PC-3 (cell line): ENCODE results near the gene TUBGCP3. TPM values are rescaled to one million over a fixed set of nuclear protein-coding genes. Genes with fewer than 3 reads are reported as not detected.

ENCODE experiments used
- ATAC-seq: fragments of 200-7000 bp; cut with Tn5 transposase; 2 replicates; pipeline ENCODE4 v1.9.1; 2020; ENCODE audit warnings: mild to moderate bottlenecking, moderate library complexity
- BruUV-seq: library from RNA; stranded (reverse); fragments of 400-500 nt; replicated peaks from 2 replicates; lab custom pipeline; 2021; lab: Mats Ljungman, UMichigan
- CTCF ChIA-PET: fragments of 300-600 bp; sonication (Branson Sonifier 250); formaldehyde crosslinking; loops from one replicate; lab custom pipeline; 2022; ENCODE audit warnings: antibody characterized with exemption; lab: Charles Lee
- POLR2A ChIA-PET: fragments of 300-600 bp; sonication (Branson Sonifier 250); formaldehyde crosslinking; loops from one replicate; lab custom pipeline; 2022; ENCODE audit warnings: antibody characterized with exemption; ENCODE audit not compliant: unreplicated experiment; lab: Charles Lee
- DNase-seq: peaks from one replicate; pipeline ENCODE4 v3.0.0-alpha.2; 2015
- H2AFZ ChIP-seq: fragments of 300-600 bp; sonication (generic); 2 replicates; pipeline ENCODE4 v1.6.0; 2016; ENCODE audit warnings: antibody characterized with exemption, low read length
- H3F3A ChIP-seq: fragments of 300-600 bp; sonication (generic); one replicate; pipeline ENCODE4 v1.6.0; 2017; ENCODE audit warnings: antibody characterized with exemption, low read length, control low read depth, mild to moderate bottlenecking; ENCODE audit not compliant: unreplicated experiment
- H3K27ac ChIP-seq: fragments of 300-600 bp; sonication (generic); 2 replicates; pipeline ENCODE4 v1.5.1; 2016; ENCODE audit warnings: mild to moderate bottlenecking, low read length
- H3K27me3 ChIP-seq: fragments of 300-600 bp; sonication (generic); 2 replicates; pipeline ENCODE4 v1.6.1; 2016; ENCODE audit warnings: low read length, mixed read lengths
- H3K36me3 ChIP-seq: fragments of 300-600 bp; sonication (generic); 2 replicates; pipeline ENCODE4 v1.6.1; 2016; ENCODE audit warnings: low read depth, mixed run types, low read length, mixed read lengths
- H3K4me1 ChIP-seq: fragments of 300-600 bp; sonication (generic); 2 replicates; pipeline ENCODE4 v1.5.1; 2016; ENCODE audit warnings: low read length; ENCODE audit not compliant: insufficient read depth
- H3K4me2 ChIP-seq: fragments of 300-600 bp; sonication (generic); 2 replicates; pipeline ENCODE4 v1.6.0; 2016; ENCODE audit warnings: low read length
- H3K4me3 ChIP-seq: fragments of 300-600 bp; sonication (generic); 2 replicates; pipeline ENCODE4 v1.5.1; 2016; ENCODE audit warnings: mild to moderate bottlenecking, low read length, mixed read lengths
- H3K79me2 ChIP-seq: fragments of 300-600 bp; sonication (generic); 2 replicates; pipeline ENCODE4 v1.6.1; 2017; ENCODE audit warnings: low read length, mixed read lengths
- H3K9ac ChIP-seq: fragments of 300-600 bp; sonication (generic); 2 replicates; pipeline ENCODE4 v1.6.0; 2016; ENCODE audit warnings: mild to moderate bottlenecking, low read length
- H3K9me2 ChIP-seq: fragments of 300-600 bp; sonication (generic); replicated peaks from 2 replicates; pipeline ENCODE4 v1.6.1; 2016; ENCODE audit warnings: mixed run types, low read length, mixed read lengths
- H3K9me3 ChIP-seq: fragments of 300-600 bp; sonication (generic); 2 replicates; pipeline ENCODE4 v1.6.1; 2016; ENCODE audit warnings: low read length, mixed read lengths
- H4K20me1 ChIP-seq: fragments of 300-600 bp; sonication (generic); 2 replicates; pipeline ENCODE4 v1.6.1; 2016; ENCODE audit warnings: low read length, mixed read lengths
- CTCF ChIP-seq: fragments of 300-600 bp; sonication (generic); conservative IDR thresholded peaks from 2 replicates; pipeline ENCODE4 v1.5.1; 2017; ENCODE audit warnings: antibody characterized with exemption, low read depth, mild to moderate bottlenecking, low read length
- EZH2 ChIP-seq: fragments of 300-600 bp; sonication (generic); IDR thresholded peaks from one replicate; pipeline ENCODE4 v1.6.1; 2017; ENCODE audit warnings: antibody characterized with exemption, mild to moderate bottlenecking, low read length; ENCODE audit not compliant: unreplicated experiment
- EZH2phosphoT487 ChIP-seq: fragments of 300-600 bp; sonication (generic); IDR thresholded peaks from 2 replicates; pipeline ENCODE4 v1.6.1; 2018; ENCODE audit warnings: mild to moderate bottlenecking, antibody characterized with exemption, low read length, borderline replicate concordance
- intact Hi-C: fragments of 100-400 bp; cut with micrococcal nuclease; formaldehyde crosslinking; loops from 2 replicates; pipeline ENCODE4 v1.9.0; 2023
- total RNA-seq: library from RNA; depleted of rRNA; stranded (reverse); fragments of >200 nt; gene quantifications from 2 replicates; pipeline ENCODE4 v1.2.3, GENCODE V29; 2014

TUBGCP3 gene
- total RNA-seq, 1 experiment from 2014 or later, result 25.8 TPM

- Histone ChIP-seq H3K27ac (no peak overlapping the region), H3K4me3 (no peak overlapping the region), H3K4me1 (no peaks in the 10 kb centered on the region), H3K79me2 (no peaks in the 10 kb centered on the region), H3K4me2 (no peak overlapping the region), H3K27me3 (no peaks in the 10 kb centered on the region), H3K9ac (no peak overlapping the region), H4K20me1 (no peaks in the 10 kb centered on the region), H3K9me3 (no peaks in the 10 kb centered on the region), H3K36me3 (peaks cover 11% of the 10 kb centered on the region), H3F3A (no peaks in the 10 kb centered on the region), H3K9me2 (no peaks in the 10 kb centered on the region), H2AFZ (no peak overlapping the region)
- peak; percentile 59; the same call in 1 of the 2 replicates for ATAC-seq
- DNase-seq, result no peak
- ChIA-PET CTCF (no interaction called here), POLR2A (no interaction called here)
- no peak for TF ChIP-seq CTCF
- TF ChIP-seq EZH2, result no peak
- TF ChIP-seq EZH2phosphoT487, result no peak
- no TSS peak for BruUV-seq
- intact Hi-C loops, result no loop called here
Observed at GRCh38 chr13:112545856-112546255, 42.1 kb downstream of the TUBGCP3 start.

- Histone ChIP-seq H2AFZ (no peak overlapping the region), H3K9ac (no peak overlapping the region), H3K9me2 (no peaks in the 10 kb centered on the region), H3F3A (no peaks in the 10 kb centered on the region), H3K4me2 (no peak overlapping the region), H3K27me3 (no peaks in the 10 kb centered on the region), H3K36me3 (no peaks in the 10 kb centered on the region), H3K4me3 (no peak overlapping the region), H3K9me3 (no peaks in the 10 kb centered on the region), H4K20me1 (no peaks in the 10 kb centered on the region), H3K27ac (no peak overlapping the region), H3K4me1 (no peaks in the 10 kb centered on the region), H3K79me2 (no peaks in the 10 kb centered on the region)
- no peak for TF ChIP-seq EZH2phosphoT487
- TF ChIP-seq EZH2, result no peak
- TF ChIP-seq CTCF, result no peak
- intact Hi-C loops, result no loop called here
- CTCF ChIA-PET, result no interaction called here
- DNase-seq (no peak), ATAC-seq (no peak)
- POLR2A ChIA-PET, result no interaction called here
- BruUV-seq, result no TSS peak
Observed at GRCh38 chr13:112532837-112533745, 54.9 kb downstream of the TUBGCP3 start.

GRCh38 chr13:112531263-112531794 lies 56.6 kb downstream of the TUBGCP3 start:
- TF ChIP-seq EZH2phosphoT487, result no peak
- intact Hi-C loops, result no loop called here
- ChIA-PET CTCF (no interaction called here), POLR2A (no interaction called here)
- DNase-seq, result no peak
- H4K20me1 ChIP-seq, result peaks cover under 1% of the 10 kb centered on the region; the same call in 1 of the 2 replicates
- no peak overlapping the region for H3K4me3 ChIP-seq
- peaks cover 1% of the 10 kb centered on the region; the same call in 1 of the 2 replicates for H3K4me1 ChIP-seq
- H3K9me2 ChIP-seq, result no peaks in the 10 kb centered on the region
- no peaks in the 10 kb centered on the region for H3K36me3 ChIP-seq
- H3K79me2 ChIP-seq, result no peaks in the 10 kb centered on the region
- H3K27me3 ChIP-seq, result no peaks in the 10 kb centered on the region
- H2AFZ ChIP-seq, result no peak overlapping the region
- no TSS peak for BruUV-seq
- H3K27ac ChIP-seq, result no peak overlapping the region
- H3F3A ChIP-seq, result no peaks in the 10 kb centered on the region
- H3K9ac ChIP-seq, result no peak overlapping the region
- no peak for ATAC-seq
- no peaks in the 10 kb centered on the region for H3K9me3 ChIP-seq
- H3K4me2 ChIP-seq, result no peak overlapping the region
